Smooth muscle cell (in vitro differentiated cells): ENCODE data around the gene SERPINA5. TPM values are rescaled to one million over a fixed set of nuclear protein-coding genes. Genes with fewer than 3 reads are reported as not detected.

Experiments used
- DNase-seq: peaks from one replicate; lab custom pipeline; 2025; ENCODE audit not compliant: unreplicated experiment; lab: John Stamatoyannopoulos, UW
- H2AFZ ChIP-seq: fragments of 200-600 bp; sonication (generic); 2 replicates; pipeline ENCODE4 v1.6.0; 2016; ENCODE audit warnings: antibody characterized with exemption, low read depth, mild to moderate bottlenecking
- H3F3A ChIP-seq: fragments of 200-600 bp; sonication (generic); 2 replicates; pipeline ENCODE4 v1.6.0; 2017; ENCODE audit warnings: antibody characterized with exemption, low read depth
- H3K27ac ChIP-seq: fragments of 200-600 bp; sonication (generic); 2 replicates; pipeline ENCODE4 v1.5.1; 2016; ENCODE audit warnings: low read depth, mild to moderate bottlenecking
- H3K27me3 ChIP-seq: fragments of 200-600 bp; sonication (generic); 2 replicates; pipeline ENCODE4 v1.6.1; 2016; ENCODE audit warnings: low read depth, mild to moderate bottlenecking
- H3K36me3 ChIP-seq: fragments of 200-600 bp; sonication (generic); 2 replicates; pipeline ENCODE4 v1.5.1; 2016; ENCODE audit warnings: low read depth
- H3K4me1 ChIP-seq: fragments of 200-600 bp; sonication (generic); 2 replicates; pipeline ENCODE4 v1.5.1; 2016; ENCODE audit warnings: low read depth
- H3K4me2 ChIP-seq: fragments of 200-600 bp; sonication (generic); 2 replicates; pipeline ENCODE4 v1.6.0; 2016; ENCODE audit warnings: mild to moderate bottlenecking
- H3K4me3 ChIP-seq: fragments of 200-600 bp; sonication (generic); 2 replicates; pipeline ENCODE4 v1.5.1; 2016; ENCODE audit warnings: mild to moderate bottlenecking
- H3K79me2 ChIP-seq: fragments of 200-600 bp; sonication (generic); 2 replicates; pipeline ENCODE4 v1.6.0; 2016; ENCODE audit warnings: low read depth, mild to moderate bottlenecking
- H3K9ac ChIP-seq: fragments of 200-600 bp; sonication (generic); 2 replicates; pipeline ENCODE4 v1.6.0; 2016; ENCODE audit warnings: low read depth
- H3K9me3 ChIP-seq: fragments of 200-600 bp; sonication (generic); replicated peaks from 2 replicates; pipeline ENCODE4 v1.5.1; 2016; ENCODE audit warnings: low read depth
- H4K20me1 ChIP-seq: fragments of 200-600 bp; sonication (generic); 2 replicates; pipeline ENCODE4 v1.6.0; 2016; ENCODE audit warnings: low read depth
- WGBS: methylation state at CpG from one replicate; pipeline ENCODE4 v1.1.7; 2016; ENCODE audit warnings: low lambda C conversion rate; 5-methylcytosine and 5-hydroxymethylcytosine counted together
- polyA plus RNA-seq: library from polyadenylated mRNA; unstranded; fragments of >200 nt; fragmentation: Nextera tagmentation; extraction: Ambion mirVana; gene quantifications from 2 replicates; pipeline ENCODE4 v1.2.1, GENCODE V29; 2016
- total RNA-seq: library from RNA; depleted of rRNA; stranded (reverse); fragments of >200 nt; gene quantifications from 2 replicates; pipeline ENCODE4 v1.2.3, GENCODE V29; 2014
- TF ChIP-seq, protein P1 (sequence below): fragments of 200-600 bp; sonication (generic); IDR thresholded peaks from 2 replicates; pipeline ENCODE4 v1.5.1; 2017; ENCODE audit warnings: borderline replicate concordance, mild to moderate bottlenecking, antibody characterized with exemption; ENCODE audit not compliant: insufficient read depth, poor library complexity, severe bottlenecking

The SERPINA5 gene
- total and polyA plus RNA-seq, 2 experiments from 2014 or later = 0.27 to 0.43 TPM

DNA sequence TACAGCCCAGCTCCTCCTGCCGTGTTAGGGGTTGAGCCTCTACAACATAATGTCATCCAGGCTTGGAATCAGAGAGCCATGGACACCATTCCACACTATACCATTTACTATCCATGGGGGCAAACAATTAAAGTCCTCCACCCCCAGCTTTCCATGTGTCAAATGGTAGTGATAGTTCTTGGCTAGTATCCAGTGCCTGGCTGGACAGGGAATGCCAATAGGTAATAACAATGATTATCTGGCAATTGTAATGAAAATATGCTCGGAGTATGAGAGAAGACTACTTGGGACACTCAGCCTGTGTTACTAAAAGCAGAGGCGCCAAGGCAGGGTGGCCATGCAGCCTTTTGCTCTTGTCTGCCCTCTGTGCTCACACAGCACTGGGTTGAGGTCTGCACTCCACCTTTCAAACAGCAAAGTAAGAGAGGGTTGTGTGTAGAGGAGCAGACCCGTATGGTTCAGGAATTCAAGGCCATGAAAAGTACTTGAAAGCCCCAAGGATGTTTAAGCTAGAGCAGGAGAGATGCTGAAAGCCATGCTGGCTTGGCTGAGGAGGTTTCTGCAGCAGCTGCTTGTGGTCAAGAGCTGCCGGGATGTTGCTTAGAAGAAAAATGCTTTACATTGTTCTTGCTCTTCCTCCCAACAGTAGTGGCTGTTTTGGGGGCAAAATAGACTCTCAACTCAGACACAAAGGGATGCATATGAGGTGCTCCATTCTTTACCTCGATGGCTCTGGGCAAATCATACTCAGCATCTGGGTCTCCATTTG, 41.6 kb downstream of the SERPINA5 start:
- Histone ChIP-seq H3K4me1 (no peaks in the 10 kb centered on the region), H3F3A (no peaks in the 10 kb centered on the region), H3K9ac (no peak overlapping the region), H3K4me2 (no peak overlapping the region), H3K27me3 (peaks cover 23% of the 10 kb centered on the region), H3K4me3 (no peak overlapping the region), H3K27ac (no peak overlapping the region), H4K20me1 (no peaks in the 10 kb centered on the region), H2AFZ (no peak overlapping the region), H3K9me3 (no peaks in the 10 kb centered on the region), H3K79me2 (no peaks in the 10 kb centered on the region), H3K36me3 (no peaks in the 10 kb centered on the region)
- TF ChIP-seq, protein P1, sequence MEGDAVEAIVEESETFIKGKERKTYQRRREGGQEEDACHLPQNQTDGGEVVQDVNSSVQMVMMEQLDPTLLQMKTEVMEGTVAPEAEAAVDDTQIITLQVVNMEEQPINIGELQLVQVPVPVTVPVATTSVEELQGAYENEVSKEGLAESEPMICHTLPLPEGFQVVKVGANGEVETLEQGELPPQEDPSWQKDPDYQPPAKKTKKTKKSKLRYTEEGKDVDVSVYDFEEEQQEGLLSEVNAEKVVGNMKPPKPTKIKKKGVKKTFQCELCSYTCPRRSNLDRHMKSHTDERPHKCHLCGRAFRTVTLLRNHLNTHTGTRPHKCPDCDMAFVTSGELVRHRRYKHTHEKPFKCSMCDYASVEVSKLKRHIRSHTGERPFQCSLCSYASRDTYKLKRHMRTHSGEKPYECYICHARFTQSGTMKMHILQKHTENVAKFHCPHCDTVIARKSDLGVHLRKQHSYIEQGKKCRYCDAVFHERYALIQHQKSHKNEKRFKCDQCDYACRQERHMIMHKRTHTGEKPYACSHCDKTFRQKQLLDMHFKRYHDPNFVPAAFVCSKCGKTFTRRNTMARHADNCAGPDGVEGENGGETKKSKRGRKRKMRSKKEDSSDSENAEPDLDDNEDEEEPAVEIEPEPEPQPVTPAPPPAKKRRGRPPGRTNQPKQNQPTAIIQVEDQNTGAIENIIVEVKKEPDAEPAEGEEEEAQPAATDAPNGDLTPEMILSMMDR = no peak
- DNase-seq = no peak
- 89% methylated on average over 6 of the region's 6 CpGs for WGBS

DNA sequence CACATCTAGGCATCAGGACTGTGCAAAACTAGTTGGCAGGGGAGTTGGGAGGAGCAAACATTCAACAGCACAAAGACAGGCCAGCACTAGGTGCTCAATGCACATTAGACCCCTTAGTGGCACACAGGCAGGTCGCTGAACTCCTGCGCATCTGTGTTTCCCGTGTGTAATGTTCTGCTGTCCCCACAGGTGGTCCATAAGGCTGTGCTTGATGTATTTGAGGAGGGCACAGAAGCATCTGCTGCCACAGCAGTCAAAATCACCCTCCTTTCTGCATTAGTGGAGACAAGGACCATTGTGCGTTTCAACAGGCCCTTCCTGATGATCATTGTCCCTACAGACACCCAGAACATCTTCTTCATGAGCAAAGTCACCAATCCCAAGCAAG, 42.2 kb downstream of the SERPINA5 start:
- no peaks in the 10 kb centered on the region for H4K20me1 ChIP-seq
- H3K27me3 ChIP-seq = peaks cover 23% of the 10 kb centered on the region
- H3K27ac ChIP-seq = no peak overlapping the region
- WGBS = 94% methylated on average over 4 of the region's 4 CpGs
- no peaks in the 10 kb centered on the region for H3K79me2 ChIP-seq
- TF ChIP-seq, protein P1 = no peak
- H3F3A ChIP-seq = no peaks in the 10 kb centered on the region
- no peak for DNase-seq
- H3K9me3 ChIP-seq = no peaks in the 10 kb centered on the region
- no peak overlapping the region for H3K4me2 ChIP-seq
- H3K9ac ChIP-seq = no peak overlapping the region
- H3K4me1 ChIP-seq = no peaks in the 10 kb centered on the region
- no peaks in the 10 kb centered on the region for H3K36me3 ChIP-seq
- H2AFZ ChIP-seq = no peak overlapping the region
- no peak overlapping the region for H3K4me3 ChIP-seq

DNA sequence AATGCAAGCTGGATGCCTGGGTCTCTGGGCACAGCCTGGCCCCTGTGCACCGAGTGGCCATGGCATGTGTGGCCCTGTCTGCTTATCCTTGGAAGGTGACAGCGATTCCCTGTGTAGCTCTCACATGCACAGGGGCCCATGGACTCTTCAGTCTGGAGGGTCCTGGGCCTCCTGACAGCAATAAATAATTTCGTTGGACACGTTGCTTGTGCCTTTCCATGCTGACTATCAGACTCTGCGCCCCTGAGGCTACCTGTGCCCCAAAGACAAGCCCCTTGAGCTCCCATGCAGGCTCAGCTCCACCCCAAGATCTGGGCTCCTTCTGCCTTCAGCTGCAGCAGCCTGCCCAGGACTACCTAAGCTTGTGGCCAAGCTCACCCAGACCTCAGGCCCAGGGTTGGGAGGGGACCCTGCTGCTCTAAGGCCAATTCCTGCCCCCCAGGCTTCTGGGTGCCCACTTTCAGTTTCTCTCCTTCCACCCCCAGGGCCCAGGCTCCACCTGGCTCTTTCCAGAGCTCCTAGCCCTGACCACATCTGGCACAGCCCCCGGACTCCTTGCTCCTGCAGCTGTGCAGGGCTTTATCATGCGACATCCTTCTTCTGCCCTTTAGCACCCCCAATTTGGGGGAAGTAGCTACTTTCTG, 42.8 kb downstream of the SERPINA5 start:
- H3K79me2 ChIP-seq = no peaks in the 10 kb centered on the region
- H3K9me3 ChIP-seq = no peaks in the 10 kb centered on the region
- DNase-seq = no peak
- H2AFZ ChIP-seq = no peak overlapping the region
- H3K27ac ChIP-seq = no peak overlapping the region
- H3K4me1 ChIP-seq = no peaks in the 10 kb centered on the region
- H3K9ac ChIP-seq = no peak overlapping the region
- no peaks in the 10 kb centered on the region for H4K20me1 ChIP-seq
- 87% methylated on average over 7 of the region's 7 CpGs for WGBS
- TF ChIP-seq, protein P1 = no peak
- H3K4me2 ChIP-seq = no peak overlapping the region
- no peaks in the 10 kb centered on the region for H3F3A ChIP-seq
- H3K36me3 ChIP-seq = no peaks in the 10 kb centered on the region
- H3K27me3 ChIP-seq = peaks cover 28% of the 10 kb centered on the region
- no peak overlapping the region for H3K4me3 ChIP-seq
